Uterus (tissue), 2 donors: ENCODE measurements around the gene FCGBP.
"Not testable (repeated sequence)": the region's sequence is repeated elsewhere in the genome, so short reads cannot be mapped to it uniquely, and the experiment has no call there.

Source experiments
- POLR2A ChIP-seq, 2 donors: fragments of 450-650 bp; IDR thresholded peaks; one replicate each; pipeline ENCODE4 v1.6.1; 2016; ENCODE audit warnings: antibody characterized with exemption in 2 of 2, mild to moderate bottlenecking in 1 of 2, moderate library complexity in 1 of 2
- TF ChIP-seq, protein P1 (sequence below), 4 experiments: fragments of 200-600 bp in 2 of 4; fragments of 450-650 bp in 2 of 4; sonication (generic) in 2 of 4; IDR thresholded peaks; one replicate each; pipeline ENCODE4 v1.5.1; 2016 to 2019; ENCODE audit warnings: antibody characterized with exemption in 4 of 4, mild to moderate bottlenecking in 2 of 4, moderate library complexity in 1 of 4

- TF ChIP-seq, protein P1, sequence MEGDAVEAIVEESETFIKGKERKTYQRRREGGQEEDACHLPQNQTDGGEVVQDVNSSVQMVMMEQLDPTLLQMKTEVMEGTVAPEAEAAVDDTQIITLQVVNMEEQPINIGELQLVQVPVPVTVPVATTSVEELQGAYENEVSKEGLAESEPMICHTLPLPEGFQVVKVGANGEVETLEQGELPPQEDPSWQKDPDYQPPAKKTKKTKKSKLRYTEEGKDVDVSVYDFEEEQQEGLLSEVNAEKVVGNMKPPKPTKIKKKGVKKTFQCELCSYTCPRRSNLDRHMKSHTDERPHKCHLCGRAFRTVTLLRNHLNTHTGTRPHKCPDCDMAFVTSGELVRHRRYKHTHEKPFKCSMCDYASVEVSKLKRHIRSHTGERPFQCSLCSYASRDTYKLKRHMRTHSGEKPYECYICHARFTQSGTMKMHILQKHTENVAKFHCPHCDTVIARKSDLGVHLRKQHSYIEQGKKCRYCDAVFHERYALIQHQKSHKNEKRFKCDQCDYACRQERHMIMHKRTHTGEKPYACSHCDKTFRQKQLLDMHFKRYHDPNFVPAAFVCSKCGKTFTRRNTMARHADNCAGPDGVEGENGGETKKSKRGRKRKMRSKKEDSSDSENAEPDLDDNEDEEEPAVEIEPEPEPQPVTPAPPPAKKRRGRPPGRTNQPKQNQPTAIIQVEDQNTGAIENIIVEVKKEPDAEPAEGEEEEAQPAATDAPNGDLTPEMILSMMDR (IDR thresholded peaks at IDR 0.05): not testable (repeated sequence)
- TF ChIP-seq POLR2A (IDR thresholded peaks at IDR 0.05): not testable (repeated sequence)
Measured at GRCh38 chr19:39958942-39959341, 24.5 kb upstream of the FCGBP start.
